ENCODE measurements around the gene ABCD3. TPM values are rescaled to one million over a fixed set of nuclear protein-coding genes. Genes with fewer than 3 reads are reported as not detected.

Gene ABCD3
- polyA plus RNA-seq, 1 of the 3 experiments (the other 2 are of a cell fraction): 6.5 TPM

GRCh38 chr1:94549706-94550105 is 131.5 kb downstream of the ABCD3 start:
- Histone ChIP-seq H3K4me1 (ENCODE audit: control insufficient read depth in 1 of 2, insufficient read depth in 2 of 2, low read depth in 1 of 2, low read length in 1 of 2) (peaks cover 4 to 28% of the 10 kb centered on the region in 2 experiments; a peak in 1 of 4 replicates), H3K4me3 (ENCODE audit: low read depth in 2 of 2, low read length in 1 of 2) (no peak overlapping the region), H3K9me3 (no peaks in the 10 kb centered on the region), H3K36me3 (replicated peaks in 1 of 2; ENCODE audit: control insufficient read depth in 1 of 2, insufficient read depth in 2 of 2, low read length in 1 of 2) (no peaks in the 10 kb centered on the region), H3K4me2 (no peak overlapping the region), H3K9me2 (no peaks in the 10 kb centered on the region), H3K9ac (no peak overlapping the region), H3K79me2 (ENCODE audit: insufficient read depth) (no peaks in the 10 kb centered on the region), H3K27me3 (ENCODE audit: insufficient read depth) (no peaks in the 10 kb centered on the region), H3K27ac (ENCODE audit: low read depth in 2 of 2, low read length in 1 of 2) (no peak overlapping the region), H3F3A (replicated peaks; ENCODE audit: insufficient read depth) (peaks cover 8% of the 10 kb centered on the region), H2AFZ (ENCODE audit: low read depth) (no peak overlapping the region), H4K20me1 (ENCODE audit: insufficient read depth) (no peaks in the 10 kb centered on the region)
- no peak for DNase-seq
- 75% methylated on average over 5 of the region's 5 CpGs for WGBS (ENCODE audit: low lambda C conversion rate)
- ChIA-PET POLR2A (no interaction called here), CTCF (interaction anchor here (0.7 to 1.4 kb wide), 8 partner anchors 10 to 492 kb away, joined by 3 to 4 read pairs (median 3); no protein-coding TSS in a partner anchor)
- TF ChIP-seq, protein P1, sequence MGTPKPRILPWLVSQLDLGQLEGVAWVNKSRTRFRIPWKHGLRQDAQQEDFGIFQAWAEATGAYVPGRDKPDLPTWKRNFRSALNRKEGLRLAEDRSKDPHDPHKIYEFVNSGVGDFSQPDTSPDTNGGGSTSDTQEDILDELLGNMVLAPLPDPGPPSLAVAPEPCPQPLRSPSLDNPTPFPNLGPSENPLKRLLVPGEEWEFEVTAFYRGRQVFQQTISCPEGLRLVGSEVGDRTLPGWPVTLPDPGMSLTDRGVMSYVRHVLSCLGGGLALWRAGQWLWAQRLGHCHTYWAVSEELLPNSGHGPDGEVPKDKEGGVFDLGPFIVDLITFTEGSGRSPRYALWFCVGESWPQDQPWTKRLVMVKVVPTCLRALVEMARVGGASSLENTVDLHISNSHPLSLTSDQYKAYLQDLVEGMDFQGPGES (IDR thresholded peaks at IDR 0.05; ENCODE audit: low read depth, low read length): no peak
- TF ChIP-seq, protein P2, sequence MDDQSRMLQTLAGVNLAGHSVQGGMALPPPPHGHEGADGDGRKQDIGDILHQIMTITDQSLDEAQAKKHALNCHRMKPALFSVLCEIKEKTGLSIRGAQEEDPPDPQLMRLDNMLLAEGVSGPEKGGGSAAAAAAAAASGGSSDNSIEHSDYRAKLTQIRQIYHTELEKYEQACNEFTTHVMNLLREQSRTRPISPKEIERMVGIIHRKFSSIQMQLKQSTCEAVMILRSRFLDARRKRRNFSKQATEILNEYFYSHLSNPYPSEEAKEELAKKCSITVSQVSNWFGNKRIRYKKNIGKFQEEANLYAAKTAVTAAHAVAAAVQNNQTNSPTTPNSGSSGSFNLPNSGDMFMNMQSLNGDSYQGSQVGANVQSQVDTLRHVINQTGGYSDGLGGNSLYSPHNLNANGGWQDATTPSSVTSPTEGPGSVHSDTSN (IDR thresholded peaks at IDR 0.05): no peak
- TF ChIP-seq CTCF (IDR thresholded peaks at IDR 0.05) (no peak), CHD2 (IDR thresholded peaks at IDR 0.05; ENCODE audit: low read length, partially characterized antibody) (no peak), RAD21 (IDR thresholded peaks at IDR 0.05; ENCODE audit: low read length) (no peak), TCF12 (IDR thresholded peaks at IDR 0.05) (no peak), EP300 (IDR thresholded peaks at IDR 0.05; ENCODE audit: borderline replicate concordance in 1 of 2, low read depth in 1 of 2, low read length in 1 of 2) (no peak)

- no peaks in the 10 kb centered on the region for H3K9me3 ChIP-seq
- no peaks in the 10 kb centered on the region for H3K9me2 ChIP-seq
- H3K4me2 ChIP-seq: no peak overlapping the region
- no peaks in the 10 kb centered on the region for H4K20me1 ChIP-seq (ENCODE audit: insufficient read depth)
- no peak for DNase-seq
- H3K36me3 ChIP-seq (replicated peaks in 1 of 2; ENCODE audit: control insufficient read depth in 1 of 2, insufficient read depth in 2 of 2, low read length in 1 of 2): no peaks in the 10 kb centered on the region
- H3K4me3 ChIP-seq (ENCODE audit: low read depth in 2 of 2, low read length in 1 of 2): no peak overlapping the region
- no peak overlapping the region for H2AFZ ChIP-seq (ENCODE audit: low read depth)
- H3K27ac ChIP-seq (ENCODE audit: low read depth in 2 of 2, low read length in 1 of 2): 0 out of 4 replicates have a peak overlapping the region, but pooled peaks of 1 of the 2 experiments have one; percentile 19
- H3K27me3 ChIP-seq (ENCODE audit: insufficient read depth): no peaks in the 10 kb centered on the region
- peaks cover 0 to 33% of the 10 kb centered on the region in 2 experiments; a peak in 1 of 4 replicates for H3K4me1 ChIP-seq (ENCODE audit: control insufficient read depth in 1 of 2, insufficient read depth in 2 of 2, low read depth in 1 of 2, low read length in 1 of 2)
- no peak for TF ChIP-seq RCOR1 (IDR thresholded peaks at IDR 0.05; ENCODE audit: low read length)
- TF ChIP-seq EZH2phosphoT487 (IDR thresholded peaks at IDR 0.05; ENCODE audit: borderline replicate concordance, low read depth): no peak
- TF ChIP-seq TAF1 (IDR thresholded peaks at IDR 0.05; ENCODE audit: borderline replicate concordance, low read depth, low read length): no peak
- no peak for TF ChIP-seq RAD21 (IDR thresholded peaks at IDR 0.05; ENCODE audit: low read length)
- no peak for TF ChIP-seq EP300 (IDR thresholded peaks at IDR 0.05; ENCODE audit: borderline replicate concordance in 1 of 2, low read depth in 1 of 2, low read length in 1 of 2)
- no peak for TF ChIP-seq FOSL2 (IDR thresholded peaks at IDR 0.05; ENCODE audit: borderline replicate concordance, low read depth)
- no peak for TF ChIP-seq NRF1 (IDR thresholded peaks at IDR 0.05; ENCODE audit: low read depth, low read length)
- no peak for TF ChIP-seq TEAD4 (IDR thresholded peaks at IDR 0.05; ENCODE audit: borderline replicate concordance, insufficient read depth)
- TF ChIP-seq SMC3 (IDR thresholded peaks at IDR 0.05; ENCODE audit: low read depth, low read length): no peak
- TF ChIP-seq ZBTB33 (IDR thresholded peaks at IDR 0.05; ENCODE audit: borderline replicate concordance, low read depth): no peak
- H3F3A ChIP-seq (replicated peaks; ENCODE audit: insufficient read depth): peaks cover 1% of the 10 kb centered on the region
- no peaks in the 10 kb centered on the region for H3K79me2 ChIP-seq (ENCODE audit: insufficient read depth)
- WGBS (ENCODE audit: low lambda C conversion rate): 85% methylated on average over 6 of the region's 6 CpGs
- POLR2A ChIA-PET: no interaction called here
- CTCF ChIA-PET: interaction anchor here (0.7 to 1.4 kb wide), 5 partner anchors 10 to 491 kb away, joined by 3 to 4 read pairs (median 3); no protein-coding TSS in a partner anchor
- H3K9ac ChIP-seq: no peak overlapping the region
Measured at GRCh38 chr1:94550396-94550795, 132.2 kb downstream of the ABCD3 start.
